GM23338 (cell line): ENCODE data around the gene KRTAP4-11. TPM values are rescaled to one million over a fixed set of nuclear protein-coding genes. Genes with fewer than 3 reads are reported as not detected.

ENCODE experiments used
- ATAC-seq: fragments of 200-7000 bp; cut with Tn5 transposase; 3 replicates; pipeline ENCODE4 v1.9.1; 2020
- DNase-seq: peaks from one replicate; pipeline ENCODE4 v3.0.0-alpha.2; 2015; ENCODE audit warnings: low spot score
- H2AFZ ChIP-seq: fragments of 200-600 bp; sonication (generic); 2 replicates; pipeline ENCODE4 v1.8.0; 2016; ENCODE audit warnings: antibody characterized with exemption, mild to moderate bottlenecking, moderate library complexity
- H3F3A ChIP-seq: fragments of 200-600 bp; sonication (generic); replicated peaks from 2 replicates; pipeline ENCODE4 v1.8.0; 2017; ENCODE audit warnings: antibody characterized with exemption, mixed run types, low read depth
- H3K27ac ChIP-seq: fragments of 200-600 bp; sonication (generic); 2 replicates; pipeline ENCODE4 v1.6.1; 2016; ENCODE audit warnings: low read depth
- H3K27me3 ChIP-seq: fragments of 200-600 bp; sonication (generic); 2 replicates; pipeline ENCODE4 v1.8.0; 2016; ENCODE audit warnings: mild to moderate bottlenecking, mixed run types, moderate library complexity; ENCODE audit not compliant: insufficient read depth
- H3K36me3 ChIP-seq: fragments of 200-600 bp; sonication (generic); 2 replicates; pipeline ENCODE4 v1.8.0; 2016; ENCODE audit warnings: mild to moderate bottlenecking; ENCODE audit not compliant: insufficient read depth
- H3K4me1 ChIP-seq: fragments of 200-600 bp; sonication (generic); 2 replicates; pipeline ENCODE4 v1.8.0; 2016; ENCODE audit warnings: mild to moderate bottlenecking, moderate library complexity; ENCODE audit not compliant: insufficient read depth
- H3K4me2 ChIP-seq: fragments of 200-600 bp; sonication (generic); 2 replicates; pipeline ENCODE4 v1.7.1; 2017; ENCODE audit warnings: mixed run types
- H3K4me3 ChIP-seq: fragments of 200-600 bp; sonication (generic); 2 replicates; pipeline ENCODE4 v1.6.1; 2016; ENCODE audit warnings: mixed run types
- H3K79me2 ChIP-seq: fragments of 200-600 bp; sonication (generic); replicated peaks from 2 replicates; pipeline ENCODE4 v1.8.0; 2017; ENCODE audit warnings: mild to moderate bottlenecking; ENCODE audit not compliant: insufficient read depth
- H3K9me2 ChIP-seq: fragments of 200-600 bp; sonication (generic); 2 replicates; pipeline ENCODE4 v1.8.0; 2017; ENCODE audit not compliant: insufficient read depth
- H4K20me1 ChIP-seq: fragments of 200-600 bp; sonication (generic); replicated peaks from 2 replicates; pipeline ENCODE4 v1.8.0; 2017; ENCODE audit warnings: mild to moderate bottlenecking; ENCODE audit not compliant: insufficient read depth
- H3K27ac Mint-ChIP-seq: 2 replicates; pipeline ENCODE4 v1.8.0; 2020; ENCODE audit warnings: inconsistent platforms, mild to moderate bottlenecking, moderate library complexity, mixed read lengths
- H3K27me3 Mint-ChIP-seq: 3 replicates; pipeline ENCODE4 v1.8.0; 2022; ENCODE audit warnings: low read depth, mild to moderate bottlenecking, moderate library complexity, mixed read lengths, inconsistent platforms; ENCODE audit not compliant: insufficient read depth, poor library complexity
- H3K36me3 Mint-ChIP-seq: 3 replicates; pipeline ENCODE4 v1.8.0; 2021; ENCODE audit warnings: low read depth, mild to moderate bottlenecking, inconsistent platforms, moderate library complexity, mixed read lengths
- H3K4me1 Mint-ChIP-seq: 3 replicates; pipeline ENCODE4 v1.8.0; 2020; ENCODE audit warnings: mild to moderate bottlenecking, inconsistent platforms, mixed read lengths
- H3K4me3 Mint-ChIP-seq: 3 replicates; pipeline ENCODE4 v1.8.0; 2021; ENCODE audit warnings: moderate library complexity, mild to moderate bottlenecking, inconsistent platforms, mixed read lengths
- H3K9me3 Mint-ChIP-seq: 3 replicates; pipeline ENCODE4 v1.8.0; 2020; ENCODE audit warnings: moderate library complexity, mild to moderate bottlenecking, inconsistent platforms, mixed read lengths
- CREB1 ChIP-seq: fragments of 250-450 bp; sonication (Bioruptor Pico); IDR thresholded peaks from 2 replicates; pipeline ENCODE4 v1.5.0; 2020; ENCODE audit warnings: low read depth, mild to moderate bottlenecking, moderate library complexity
- CTCF ChIP-seq, 2 experiments: fragments of 200-600 bp in 1 of 2; sonication (generic) in 1 of 2; conservative IDR thresholded peaks; 2 replicates each; pipeline versions ENCODE4 v1.5.1 to v1.6.1; 2016 to 2017; ENCODE audit warnings: antibody characterized with exemption in 2 of 2, low read depth in 2 of 2, mild to moderate bottlenecking in 2 of 2, moderate library complexity in 1 of 2
- ETS1 ChIP-seq: IDR thresholded peaks from 2 replicates; pipeline ENCODE4 v1.6.1; 2016; ENCODE audit warnings: antibody characterized with exemption
- EZH2 ChIP-seq: fragments of 200-600 bp; sonication (generic); IDR thresholded peaks from one replicate; pipeline ENCODE4 v1.8.0; 2017; ENCODE audit warnings: antibody characterized with exemption, mild to moderate bottlenecking, low read depth; ENCODE audit not compliant: unreplicated experiment
- EZH2phosphoT487 ChIP-seq: fragments of 200-600 bp; sonication (generic); IDR thresholded peaks from one replicate; pipeline ENCODE4 v1.8.1; 2018; ENCODE audit warnings: antibody characterized with exemption; ENCODE audit not compliant: unreplicated experiment
- JUNB ChIP-seq: IDR thresholded peaks from one replicate; pipeline ENCODE4 v1.6.1; 2016; ENCODE audit warnings: antibody characterized with exemption; ENCODE audit not compliant: unreplicated experiment
- REST ChIP-seq: IDR thresholded peaks from one replicate; pipeline ENCODE4 v1.6.1; 2018; ENCODE audit warnings: antibody characterized with exemption; ENCODE audit not compliant: unreplicated experiment
- STAT1 ChIP-seq: IDR thresholded peaks from one replicate; pipeline ENCODE4 v1.6.1; 2016; ENCODE audit warnings: antibody characterized with exemption; ENCODE audit not compliant: unreplicated experiment
- ZNF114 ChIP-seq: fragments of 250-450 bp; sonication (Bioruptor Pico); IDR thresholded peaks from 2 replicates; pipeline ENCODE4 v1.5.0; 2020; ENCODE audit warnings: mild to moderate bottlenecking, moderate library complexity
- ZNF331 ChIP-seq: fragments of 250-450 bp; sonication (Bioruptor Pico); IDR thresholded peaks from 2 replicates; pipeline ENCODE4 v1.5.0; 2020; ENCODE audit warnings: low read depth, mild to moderate bottlenecking, moderate library complexity
- ZNF462 ChIP-seq: fragments of 250-450 bp; sonication (Bioruptor Pico); IDR thresholded peaks from 2 replicates; pipeline ENCODE4 v1.5.0; 2020; ENCODE audit warnings: mild to moderate bottlenecking, moderate library complexity
- polyA plus RNA-seq: library from polyadenylated mRNA; unstranded; fragments of >200 nt; fragmentation: Nextera tagmentation; extraction: Ambion mirVana; gene quantifications from 2 replicates; pipeline ENCODE4 v1.2.1, GENCODE V29; 2016
- total RNA-seq: library from RNA; depleted of rRNA; stranded (reverse); fragments of >200 nt; shearing (Covaris generic); gene quantifications from 2 replicates; pipeline ENCODE4 v1.2.3, GENCODE V29; 2014

The KRTAP4-11 gene
- total and polyA plus RNA-seq, 2 experiments from 2014 or later: not detected

- no peak for DNase-seq
- Histone ChIP-seq H3K79me2 (no peaks in the 10 kb centered on the region), H3K9me2 (0 out of 2 replicates have a peak, but pooled peaks cover 3% of the 10 kb centered on the region), H2AFZ (no peak overlapping the region), H3F3A (no peaks in the 10 kb centered on the region), H4K20me1 (no peaks in the 10 kb centered on the region), H3K36me3 (no peaks in the 10 kb centered on the region; the same call in 1 of the 2 replicates), H3K27me3 (no peaks in the 10 kb centered on the region), H3K4me2 (no peak overlapping the region), H3K27ac (no peak overlapping the region), H3K4me1 (no peaks in the 10 kb centered on the region), H3K4me3 (no peak overlapping the region)
- no peak for ATAC-seq
- peaks cover 28% of the 10 kb centered on the region for H3K36me3 Mint-ChIP-seq
- TF ChIP-seq ETS1: no peak
- TF ChIP-seq ZNF114 (CRISPR knock-in tag): no peak
- TF ChIP-seq STAT1: no peak
- no peak for TF ChIP-seq ZNF462 (CRISPR knock-in tag)
- no peak for TF ChIP-seq EZH2
- no peak for TF ChIP-seq CREB1 (CRISPR knock-in tag)
- no peak for TF ChIP-seq EZH2phosphoT487
- no peak for TF ChIP-seq CTCF (conservative IDR thresholded peaks at IDR 0.05; ENCODE audit: low read depth in 2 of 2)
- no peak for TF ChIP-seq ZNF331 (CRISPR knock-in tag)
- no peak for TF ChIP-seq JUNB
- TF ChIP-seq REST: no peak
- H3K27me3 Mint-ChIP-seq: no peaks in the 10 kb centered on the region
- H3K4me3 Mint-ChIP-seq: no peak overlapping the region
- H3K27ac Mint-ChIP-seq: no peak overlapping the region
- H3K4me1 Mint-ChIP-seq: no peaks in the 10 kb centered on the region
- H3K9me3 Mint-ChIP-seq: peaks cover 42% of the 10 kb centered on the region
Observed at GRCh38 chr17:41141361-41141760, 23.2 kb upstream of the KRTAP4-11 start.
